ENCODE measurements around the gene GLO1. TPM values are rescaled to one million over a fixed set of nuclear protein-coding genes. Genes with fewer than 3 reads are reported as not detected.

Gene GLO1
- total RNA-seq, 1 experiment from 2014 or later = 155 TPM

- no TSS peak for BruUV-seq (replicated peaks)
- Mint-ChIP-seq H3K36me3 (ENCODE audit: insufficient read depth, unreplicated experiment) (peaks cover 46% of the 10 kb centered on the region), H3K4me3 (ENCODE audit: unreplicated experiment) (no peak overlapping the region), H3K27ac (ENCODE audit: unreplicated experiment) (no peak overlapping the region), H3K27me3 (ENCODE audit: insufficient read depth, unreplicated experiment) (no peaks in the 10 kb centered on the region), H3K9me3 (ENCODE audit: unreplicated experiment) (no peaks in the 10 kb centered on the region), H3K4me1 (ENCODE audit: low read depth, unreplicated experiment) (no peaks in the 10 kb centered on the region)
- no peak for TF ChIP-seq CTCF (IDR thresholded peaks at IDR 0.05; ENCODE audit: insufficient read depth in 1 of 2, low read depth in 1 of 2, low read length in 1 of 2, severe bottlenecking in 1 of 2, unreplicated experiment in 1 of 2)
- H3K4me3 ChIP-seq (ENCODE audit: low read depth, low read length) = no peak overlapping the region
- no peaks in the 10 kb centered on the region; the same call in none of the 2 replicates for H3K36me3 ChIP-seq (ENCODE audit: control insufficient read depth, insufficient read depth, low read length)
- ChIA-PET POLR2A (interaction anchor here (0.5 kb wide), 1 partner anchor 25 kb away, joined by 3 read pairs; no protein-coding TSS in a partner anchor), CTCF (no interaction called here)
- intact Hi-C loops (cut with micrococcal nuclease; ENCODE audit: unreplicated experiment) = loop anchor here (10.0 kb wide), 1 partner anchor 257 kb away; no protein-coding TSS in a partner anchor
- no peak for DNase-seq
- H3K9me3 ChIP-seq = no peaks in the 10 kb centered on the region
- H3K4me1 ChIP-seq = no peaks in the 10 kb centered on the region
- no peaks in the 10 kb centered on the region for H3K27me3 ChIP-seq (replicated peaks; ENCODE audit: control insufficient read depth, insufficient read depth, low read length)
Measured at GRCh38 chr6:38678178-38678760, 24.7 kb downstream of the GLO1 start.

GRCh38 chr6:38676974-38677544 lies 25.9 kb downstream of the GLO1 start:
- Histone ChIP-seq H3K4me1 (no peaks in the 10 kb centered on the region), H3K36me3 (ENCODE audit: control insufficient read depth, insufficient read depth, low read length) (no peaks in the 10 kb centered on the region; the same call in none of the 2 replicates), H3K27me3 (replicated peaks; ENCODE audit: control insufficient read depth, insufficient read depth, low read length) (no peaks in the 10 kb centered on the region), H3K4me3 (ENCODE audit: low read depth, low read length) (no peak overlapping the region), H3K9me3 (no peaks in the 10 kb centered on the region)
- intact Hi-C loops (cut with micrococcal nuclease; ENCODE audit: unreplicated experiment) = loop anchor here (10.0 kb wide), 1 partner anchor 258 kb away; no protein-coding TSS in a partner anchor
- no peaks in the 10 kb centered on the region for H3K4me1 Mint-ChIP-seq (ENCODE audit: low read depth, unreplicated experiment)
- H3K27ac Mint-ChIP-seq (ENCODE audit: unreplicated experiment) = no peak overlapping the region
- CTCF ChIA-PET = no interaction called here
- peaks cover 44% of the 10 kb centered on the region for H3K36me3 Mint-ChIP-seq (ENCODE audit: insufficient read depth, unreplicated experiment)
- no peaks in the 10 kb centered on the region for H3K9me3 Mint-ChIP-seq (ENCODE audit: unreplicated experiment)
- POLR2A ChIA-PET = no interaction called here
- BruUV-seq (replicated peaks) = no TSS peak
- H3K4me3 Mint-ChIP-seq (ENCODE audit: unreplicated experiment) = no peak overlapping the region
- no peak for DNase-seq
- H3K27me3 Mint-ChIP-seq (ENCODE audit: insufficient read depth, unreplicated experiment) = no peaks in the 10 kb centered on the region
- no peak for TF ChIP-seq CTCF (IDR thresholded peaks at IDR 0.05; ENCODE audit: insufficient read depth in 1 of 2, low read depth in 1 of 2, low read length in 1 of 2, severe bottlenecking in 1 of 2, unreplicated experiment in 1 of 2)

GRCh38 chr6:38676236-38676973 lies 26.5 kb downstream of the GLO1 start:
- POLR2A ChIA-PET = no interaction called here

More at GRCh38 chr6:38676236-38676973, 26.5 kb downstream of the GLO1 start:
- no peaks in the 10 kb centered on the region for H3K27me3 Mint-ChIP-seq (ENCODE audit: insufficient read depth, unreplicated experiment)
- no peaks in the 10 kb centered on the region for H3K4me1 ChIP-seq
- H3K9me3 Mint-ChIP-seq (ENCODE audit: unreplicated experiment) = no peaks in the 10 kb centered on the region
- peaks cover 38% of the 10 kb centered on the region for H3K36me3 Mint-ChIP-seq (ENCODE audit: insufficient read depth, unreplicated experiment)
- no peaks in the 10 kb centered on the region for H3K27me3 ChIP-seq (replicated peaks; ENCODE audit: control insufficient read depth, insufficient read depth, low read length)
- no peaks in the 10 kb centered on the region for H3K9me3 ChIP-seq
- H3K4me3 ChIP-seq (ENCODE audit: low read depth, low read length) = no peak overlapping the region
- TSS peak; percentile 77 for BruUV-seq (replicated peaks)
- CTCF ChIA-PET = no interaction called here
- no peak overlapping the region for H3K4me3 Mint-ChIP-seq (ENCODE audit: unreplicated experiment)
- no peaks in the 10 kb centered on the region; the same call in none of the 2 replicates for H3K36me3 ChIP-seq (ENCODE audit: control insufficient read depth, insufficient read depth, low read length)
- no peak for DNase-seq
- intact Hi-C loops (cut with micrococcal nuclease; ENCODE audit: unreplicated experiment) = loop anchor here (10.0 kb wide), 1 partner anchor 258 kb away; no protein-coding TSS in a partner anchor
- TF ChIP-seq CTCF (IDR thresholded peaks at IDR 0.05; ENCODE audit: insufficient read depth in 1 of 2, low read depth in 1 of 2, low read length in 1 of 2, severe bottlenecking in 1 of 2, unreplicated experiment in 1 of 2) = no peak
- H3K27ac Mint-ChIP-seq (ENCODE audit: unreplicated experiment) = no peak overlapping the region
- no peaks in the 10 kb centered on the region for H3K4me1 Mint-ChIP-seq (ENCODE audit: low read depth, unreplicated experiment)

All from Caco-2 (cell line).